HFFc6 (cell line): ENCODE data around the gene TUSC2. TPM values are rescaled to one million over a fixed set of nuclear protein-coding genes. Genes with fewer than 3 reads are reported as not detected.

ENCODE experiments used
- DNase-seq: peaks from one replicate; pipeline ENCODE4 v3.0.0-alpha.2; 2018
- H3K27ac Mint-ChIP-seq: 2 replicates; pipeline ENCODE4 v1.8.0; 2020; ENCODE audit warnings: mild to moderate bottlenecking, mixed read lengths
- H3K27me3 Mint-ChIP-seq: 2 replicates; pipeline ENCODE4 v1.8.0; 2021; ENCODE audit warnings: mild to moderate bottlenecking, moderate library complexity, mixed read lengths; ENCODE audit not compliant: insufficient read depth
- H3K36me3 Mint-ChIP-seq: 2 replicates; pipeline ENCODE4 v1.8.0; 2021; ENCODE audit warnings: low read depth, mixed read lengths
- H3K4me1 Mint-ChIP-seq: 2 replicates; pipeline ENCODE4 v1.8.0; 2020; ENCODE audit warnings: low read depth, mixed read lengths
- H3K4me3 Mint-ChIP-seq: 2 replicates; pipeline ENCODE4 v1.8.0; 2020; ENCODE audit warnings: mild to moderate bottlenecking, moderate library complexity, mixed read lengths
- H3K9me3 Mint-ChIP-seq: 2 replicates; pipeline ENCODE4 v1.8.0; 2020; ENCODE audit warnings: mild to moderate bottlenecking, mixed read lengths
- total RNA-seq, 6 experiments: library from RNA; stranded (reverse); fragmentation: NEBNext Ultra II Directional; extraction: Animal tissue kit (Norgen Biotek cat#: 25700); gene quantifications; 2 replicates in 1 of 6; 3 replicates in 5 of 6; pipeline ENCODE4 v1.2.3, GENCODE V29; 2021
- TF ChIP-seq, protein P1 (sequence below): fragments of 200-600 bp; sonication (generic); IDR thresholded peaks from 2 replicates; pipeline ENCODE4 v1.5.0; 2021; ENCODE audit warnings: antibody characterized with exemption, mild to moderate bottlenecking

The TUSC2 gene
- total RNA-seq, 6 experiments from 2014 or later: 23.9 to 34.2 (median 26.8) TPM

DNA sequence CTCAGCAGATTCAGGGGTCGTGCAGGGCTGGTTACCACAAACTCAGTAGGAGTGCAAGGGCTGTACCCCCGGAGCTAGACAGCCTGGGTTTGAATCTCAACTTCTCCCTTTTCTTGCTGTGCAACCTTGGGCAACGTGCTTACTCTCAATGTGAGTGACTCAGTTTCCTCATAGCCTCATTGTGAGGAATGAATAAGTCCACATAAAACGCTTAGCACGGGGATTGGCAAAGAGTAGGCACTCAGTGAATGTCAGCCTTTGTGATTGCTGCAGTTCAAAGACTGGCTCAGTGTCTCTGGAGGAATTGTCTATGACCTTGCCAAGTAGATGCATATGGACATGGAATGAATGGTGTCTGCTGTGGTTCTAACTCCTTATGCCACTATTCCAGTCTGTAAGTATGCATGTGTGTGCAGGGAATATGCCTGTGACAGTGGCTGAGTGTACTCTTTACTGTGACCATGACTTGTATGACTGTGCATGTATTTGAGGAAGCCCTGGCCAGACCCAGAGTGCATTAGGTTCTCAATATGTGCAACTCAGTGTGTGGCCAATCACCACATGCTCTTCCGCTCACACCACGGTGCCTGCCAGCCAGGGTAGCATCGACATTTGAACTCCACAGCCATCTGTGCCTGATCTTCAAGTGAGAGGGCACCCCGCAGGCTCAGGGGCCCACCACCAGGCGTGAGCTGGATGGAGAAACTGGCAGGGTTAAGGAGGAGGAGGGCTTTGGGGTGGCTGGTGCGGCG lies 27.9 kb downstream of the TUSC2 start:
- TF ChIP-seq, protein P1, sequence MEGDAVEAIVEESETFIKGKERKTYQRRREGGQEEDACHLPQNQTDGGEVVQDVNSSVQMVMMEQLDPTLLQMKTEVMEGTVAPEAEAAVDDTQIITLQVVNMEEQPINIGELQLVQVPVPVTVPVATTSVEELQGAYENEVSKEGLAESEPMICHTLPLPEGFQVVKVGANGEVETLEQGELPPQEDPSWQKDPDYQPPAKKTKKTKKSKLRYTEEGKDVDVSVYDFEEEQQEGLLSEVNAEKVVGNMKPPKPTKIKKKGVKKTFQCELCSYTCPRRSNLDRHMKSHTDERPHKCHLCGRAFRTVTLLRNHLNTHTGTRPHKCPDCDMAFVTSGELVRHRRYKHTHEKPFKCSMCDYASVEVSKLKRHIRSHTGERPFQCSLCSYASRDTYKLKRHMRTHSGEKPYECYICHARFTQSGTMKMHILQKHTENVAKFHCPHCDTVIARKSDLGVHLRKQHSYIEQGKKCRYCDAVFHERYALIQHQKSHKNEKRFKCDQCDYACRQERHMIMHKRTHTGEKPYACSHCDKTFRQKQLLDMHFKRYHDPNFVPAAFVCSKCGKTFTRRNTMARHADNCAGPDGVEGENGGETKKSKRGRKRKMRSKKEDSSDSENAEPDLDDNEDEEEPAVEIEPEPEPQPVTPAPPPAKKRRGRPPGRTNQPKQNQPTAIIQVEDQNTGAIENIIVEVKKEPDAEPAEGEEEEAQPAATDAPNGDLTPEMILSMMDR: no peak
- Mint-ChIP-seq H3K4me3 (peak overlapping the region; percentile 94), H3K9me3 (no peaks in the 10 kb centered on the region), H3K4me1 (peaks cover 23% of the 10 kb centered on the region), H3K27ac (peak overlapping the region; percentile 92), H3K27me3 (no peaks in the 10 kb centered on the region; the same call in 1 of the 2 replicates), H3K36me3 (no peaks in the 10 kb centered on the region)
- DNase-seq: peak; percentile 28

DNA sequence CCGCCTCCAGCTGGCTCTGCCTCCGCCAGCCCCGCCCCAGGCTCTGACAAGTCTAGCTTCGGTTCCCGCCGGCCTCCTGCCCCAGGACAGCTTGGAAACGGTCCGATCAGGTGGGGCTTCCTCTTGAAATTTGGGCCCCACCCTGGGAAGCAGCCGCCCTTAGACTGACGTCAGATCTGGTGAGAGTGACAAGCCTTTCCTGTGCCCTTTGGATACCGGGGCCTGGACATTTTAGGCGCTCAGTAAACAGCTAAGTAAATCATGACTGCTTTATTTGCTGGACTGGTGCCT lies 28.4 kb downstream of the TUSC2 start:
- DNase-seq: no peak
- peak overlapping the region; percentile 94 for H3K4me3 Mint-ChIP-seq
- H3K27me3 Mint-ChIP-seq: no peaks in the 10 kb centered on the region; the same call in 1 of the 2 replicates
- H3K27ac Mint-ChIP-seq: peak overlapping the region; percentile 92
- no peaks in the 10 kb centered on the region for H3K36me3 Mint-ChIP-seq
- no peaks in the 10 kb centered on the region for H3K9me3 Mint-ChIP-seq
- H3K4me1 Mint-ChIP-seq: peaks cover 20% of the 10 kb centered on the region
- TF ChIP-seq, protein P1: no peak

DNA sequence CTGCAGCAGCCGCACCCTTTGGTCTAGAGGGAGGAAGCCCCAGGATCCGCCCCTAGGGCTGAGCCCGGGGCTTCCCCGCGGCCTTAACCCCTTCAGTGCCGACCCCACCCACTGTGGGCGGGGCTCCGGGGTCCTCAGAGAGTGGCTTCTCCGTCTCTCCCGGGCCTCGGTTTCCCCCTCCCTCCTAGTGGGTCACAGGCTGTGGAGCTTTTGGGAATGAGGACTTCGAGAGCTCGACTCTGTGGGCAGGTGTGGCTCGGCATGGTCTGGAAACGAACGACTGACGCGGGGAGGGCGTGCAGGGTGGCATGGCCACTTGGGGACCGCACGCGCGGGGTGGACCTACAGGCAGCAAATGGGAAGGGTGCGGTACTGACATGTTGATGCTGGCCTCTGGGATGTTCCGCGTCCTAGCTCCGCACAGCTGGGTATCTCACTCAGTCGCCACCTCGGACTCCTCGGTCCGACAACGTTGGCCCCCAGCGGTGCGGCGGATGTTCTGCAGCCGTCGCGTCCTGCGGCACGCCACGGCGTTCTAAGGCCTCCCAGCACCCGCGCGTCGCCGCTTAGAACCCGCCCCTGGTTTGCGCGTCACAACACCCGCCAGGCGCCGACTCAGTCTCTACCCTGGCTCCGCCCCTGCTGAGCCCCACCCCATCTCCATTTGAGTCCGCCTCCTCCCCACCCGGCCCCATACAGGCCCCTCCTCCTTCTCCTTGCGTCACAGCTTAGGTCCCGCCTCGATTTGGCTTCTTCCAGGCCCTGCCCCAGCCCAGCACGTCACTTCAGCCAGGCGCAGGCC lies 29.0 kb downstream of the TUSC2 start, which contains the start of the genes HYAL3 and NAA80:
Gene HYAL3 (minus strand): TSS at position 570 of the 802 bp plus-strand sequence. CDS start 3,803 bp downstream, outside the sequence.
Gene NAA80 (minus strand): TSS at position 570 of the 802 bp plus-strand sequence. CDS start 1,942 bp downstream, outside the sequence.
- no peaks in the 10 kb centered on the region for H3K9me3 Mint-ChIP-seq
- no peaks in the 10 kb centered on the region; the same call in 1 of the 2 replicates for H3K27me3 Mint-ChIP-seq
- H3K27ac Mint-ChIP-seq: peak within 1 kb of the TSS; percentile 92
- peak; percentile 99 for DNase-seq
- TF ChIP-seq, protein P1: peak; percentile 62
- H3K4me3 Mint-ChIP-seq: peak within 1 kb of the TSS; percentile 94
- peaks cover 17% of the 10 kb centered on the region for H3K4me1 Mint-ChIP-seq
- H3K36me3 Mint-ChIP-seq: no peaks in the 10 kb centered on the region

DNA sequence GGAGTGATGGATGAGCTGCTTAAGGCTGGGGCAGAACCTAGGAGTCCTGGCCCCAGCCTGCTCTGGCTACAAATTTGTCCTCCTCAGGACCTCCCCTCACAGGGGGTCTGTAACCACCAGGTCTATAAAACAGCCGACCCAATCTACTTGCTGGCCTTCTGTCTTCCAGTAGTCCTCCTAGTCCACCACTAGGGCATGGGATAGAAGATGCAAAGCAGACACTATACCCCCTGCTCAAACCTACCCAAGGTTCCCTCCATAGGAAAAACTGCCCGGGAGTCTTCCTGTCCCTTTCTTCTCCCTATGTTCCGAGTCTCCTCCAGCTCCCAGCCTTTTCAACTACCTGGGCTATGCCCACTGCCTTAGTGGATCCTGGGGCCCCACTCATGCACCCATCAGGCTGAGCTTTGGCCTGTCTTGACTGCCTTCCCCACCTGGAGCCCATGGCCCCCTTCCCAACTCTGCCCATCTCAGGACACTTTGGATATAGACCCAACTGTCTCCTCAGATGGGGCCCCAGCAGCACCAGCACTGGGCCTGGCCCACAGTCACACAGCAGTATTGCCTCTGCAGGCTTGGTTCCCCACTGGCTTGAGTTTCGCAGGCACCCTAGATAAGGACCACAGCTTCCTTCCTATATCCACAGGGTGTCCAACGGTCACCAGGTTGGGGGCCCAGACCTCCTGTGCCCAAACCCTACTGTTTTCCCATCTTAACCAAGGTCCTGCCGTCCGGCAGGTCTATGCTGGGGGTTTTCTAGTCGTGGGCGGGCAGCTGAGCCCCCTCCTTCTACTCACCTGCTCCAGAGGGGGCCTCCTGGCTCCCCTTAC lies 29.9 kb downstream of the TUSC2 start:
- no peaks in the 10 kb centered on the region for H3K9me3 Mint-ChIP-seq
- TF ChIP-seq, protein P1: peak; percentile 61
- H3K4me1 Mint-ChIP-seq: peaks cover 21% of the 10 kb centered on the region
- no peaks in the 10 kb centered on the region; the same call in 1 of the 2 replicates for H3K27me3 Mint-ChIP-seq
- peak overlapping the region; percentile 94 for H3K4me3 Mint-ChIP-seq
- no peaks in the 10 kb centered on the region for H3K36me3 Mint-ChIP-seq
- DNase-seq: no peak
- peak overlapping the region; percentile 29 for H3K27ac Mint-ChIP-seq

DNA sequence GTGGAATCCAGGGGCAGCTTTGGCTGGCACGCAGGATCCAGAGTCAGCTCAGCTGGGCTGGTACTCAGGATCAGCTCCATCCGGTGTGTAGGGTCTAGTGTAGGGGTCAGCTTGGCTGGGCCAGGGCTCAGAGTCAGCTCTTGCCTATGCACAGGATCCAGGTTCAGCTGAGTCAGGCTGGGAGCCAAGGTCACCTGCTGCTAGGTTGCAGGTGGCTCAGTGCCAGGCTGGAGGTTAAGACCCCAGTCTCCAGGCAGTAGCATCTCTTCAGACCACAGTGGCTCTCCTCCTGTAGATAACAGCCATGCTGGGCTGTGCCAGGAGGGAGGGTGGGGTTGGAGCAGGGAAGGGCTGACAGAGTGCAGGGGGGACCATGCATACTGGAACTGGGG lies 30.6 kb downstream of the TUSC2 start:
- no peak for DNase-seq
- no peaks in the 10 kb centered on the region for H3K9me3 Mint-ChIP-seq
- TF ChIP-seq, protein P1: no peak
- peaks cover 28% of the 10 kb centered on the region for H3K4me1 Mint-ChIP-seq
- H3K36me3 Mint-ChIP-seq: no peaks in the 10 kb centered on the region
- peaks cover 1% of the 10 kb centered on the region; the same call in 1 of the 2 replicates for H3K27me3 Mint-ChIP-seq
- no peak overlapping the region for H3K27ac Mint-ChIP-seq
- no peak overlapping the region for H3K4me3 Mint-ChIP-seq
